Mesodermal cell (in vitro differentiated cells): ENCODE results near the gene ZNF107. TPM values are rescaled to one million over a fixed set of nuclear protein-coding genes. Genes with fewer than 3 reads are reported as not detected.

Source experiments
- H3K27ac ChIP-seq: 2 replicates; pipeline ENCODE4 v1.7.0; 2013; ENCODE audit warnings: mild to moderate bottlenecking, low read depth, low read length, moderate library complexity; ENCODE audit not compliant: severe bottlenecking
- H3K36me3 ChIP-seq: 2 replicates; pipeline ENCODE4 v1.7.1; 2013; ENCODE audit warnings: mild to moderate bottlenecking, low read length, moderate library complexity; ENCODE audit not compliant: control insufficient read depth, insufficient read depth
- H3K4me1 ChIP-seq: one replicate; pipeline ENCODE4 v1.7.1; 2013; ENCODE audit warnings: mild to moderate bottlenecking, low read length; ENCODE audit not compliant: insufficient read depth, control insufficient read depth, poor library complexity, severe bottlenecking
- H3K4me3 ChIP-seq: 2 replicates; pipeline ENCODE4 v1.7.0; 2013; ENCODE audit warnings: low read length, control low read depth, mild to moderate bottlenecking; ENCODE audit not compliant: insufficient read depth, poor library complexity, severe bottlenecking; ENCODE audit errors: extremely low read depth
- H3K9me3 ChIP-seq: 2 replicates; pipeline ENCODE4 v1.7.1; 2013; ENCODE audit warnings: mild to moderate bottlenecking, low read length, moderate library complexity; ENCODE audit not compliant: control insufficient read depth
- WGBS, 2 experiments: methylation state at CpG; one replicate each; pipeline ENCODE4 v1.1.5; 2013; ENCODE audit warnings: missing lambda C conversion rate in 2 of 2; ENCODE audit not compliant: insufficient coverage in 2 of 2; 5-methylcytosine and 5-hydroxymethylcytosine counted together
- polyA plus RNA-seq, 2 experiments: library from polyadenylated mRNA; stranded (reverse); fragments of 50-300 nt; gene quantifications; one replicate each; pipeline ENCODE4 v1.2.3, GENCODE V29; 2013

The ZNF107 gene
- polyA plus RNA-seq (2013, experiment 1 of 2), result 5.5 TPM
- 7.2 TPM for polyA plus RNA-seq (2013, experiment 2 of 2)

GRCh38 chr7:64665980-64666662, at the start of gene ZNF107:
ZNF107 (plus strand) TSS chr7:64666133; CDS start chr7:64666283, 150 bp downstream.
- peaks cover 34% of the 10 kb centered on the region for H3K36me3 ChIP-seq
- no peaks in the 10 kb centered on the region for H3K4me1 ChIP-seq
- 1% methylated on average over 19 to 21 of the region's 37 CpGs for WGBS, 2 experiments
- peak within 1 kb of the TSS; percentile 95 for H3K27ac ChIP-seq
- peak within 1 kb of the TSS; percentile 81 for H3K4me3 ChIP-seq
- H3K9me3 ChIP-seq, result no peaks in the 10 kb centered on the region

GRCh38 chr7:64618785-64619456, 47.0 kb upstream of the ZNF107 start:
- WGBS, 2 experiments, result 15 to 20% methylated on average over 2 to 4 of the region's 6 CpGs
- Histone ChIP-seq H3K4me1 (no peaks in the 10 kb centered on the region), H3K36me3 (no peaks in the 10 kb centered on the region), H3K4me3 (no peak overlapping the region), H3K27ac (no peak overlapping the region), H3K9me3 (peaks cover 61% of the 10 kb centered on the region)

GRCh38 chr7:64619705-64620104, 46.2 kb upstream of the ZNF107 start:
- WGBS, 2 experiments, result 50 to 67% methylated on average over 1 of the region's 1 CpG
- Histone ChIP-seq H3K36me3 (no peaks in the 10 kb centered on the region), H3K4me3 (no peak overlapping the region), H3K4me1 (no peaks in the 10 kb centered on the region), H3K9me3 (peaks cover 59% of the 10 kb centered on the region), H3K27ac (no peak overlapping the region)

GRCh38 chr7:64621656-64622055, 44.3 kb upstream of the ZNF107 start:
- Histone ChIP-seq H3K27ac (no peak overlapping the region), H3K4me1 (no peaks in the 10 kb centered on the region), H3K36me3 (no peaks in the 10 kb centered on the region), H3K4me3 (no peak overlapping the region), H3K9me3 (peaks cover 55% of the 10 kb centered on the region)
- WGBS, 2 experiments, result 67% methylated on average over 1 of the region's 2 CpGs; no CpG with 5 or more reads in 1 of the 2 experiments

GRCh38 chr7:64625114-64626082, 40.5 kb upstream of the ZNF107 start:
- H3K9me3 ChIP-seq, result peaks cover 33% of the 10 kb centered on the region
- no peaks in the 10 kb centered on the region for H3K36me3 ChIP-seq
- H3K27ac ChIP-seq, result no peak overlapping the region
- H3K4me3 ChIP-seq, result no peak overlapping the region
- H3K4me1 ChIP-seq, result no peaks in the 10 kb centered on the region
- 27 to 80% methylated on average over 1 to 2 of the region's 12 CpGs for WGBS, 2 experiments

GRCh38 chr7:64626083-64626469, 39.9 kb upstream of the ZNF107 start:
- no peaks in the 10 kb centered on the region for H3K36me3 ChIP-seq
- 52 to 68% methylated on average over 4 to 5 of the region's 5 CpGs for WGBS, 2 experiments

GRCh38 chr7:64626557-64626956, 39.4 kb upstream of the ZNF107 start:
- H3K27ac ChIP-seq, result no peak overlapping the region
- 58 to 60% methylated on average over 1 to 2 of the region's 2 CpGs for WGBS, 2 experiments
- no peaks in the 10 kb centered on the region for H3K36me3 ChIP-seq
- H3K4me1 ChIP-seq, result no peaks in the 10 kb centered on the region
- H3K9me3 ChIP-seq, result peaks cover 27% of the 10 kb centered on the region
- no peak overlapping the region for H3K4me3 ChIP-seq

More at GRCh38 chr7:64626083-64626469, 39.9 kb upstream of the ZNF107 start:
- no peaks in the 10 kb centered on the region for H3K4me1 ChIP-seq
- no peak overlapping the region for H3K27ac ChIP-seq
- H3K9me3 ChIP-seq, result peaks cover 31% of the 10 kb centered on the region
- no peak overlapping the region for H3K4me3 ChIP-seq

- H3K4me1 ChIP-seq, result no peaks in the 10 kb centered on the region
- peaks cover 22% of the 10 kb centered on the region for H3K9me3 ChIP-seq
- no peak overlapping the region for H3K4me3 ChIP-seq
- H3K36me3 ChIP-seq, result no peaks in the 10 kb centered on the region
- no peak overlapping the region for H3K27ac ChIP-seq
Observed at GRCh38 chr7:64628192-64628591, 37.7 kb upstream of the ZNF107 start.

- H3K27ac ChIP-seq, result no peak overlapping the region
- no peak overlapping the region for H3K4me3 ChIP-seq
- H3K4me1 ChIP-seq, result no peaks in the 10 kb centered on the region
- no peaks in the 10 kb centered on the region for H3K36me3 ChIP-seq
- WGBS, 2 experiments, result 65 to 74% methylated on average over 3 of the region's 3 CpGs
- H3K9me3 ChIP-seq, result peaks cover 23% of the 10 kb centered on the region
Observed at GRCh38 chr7:64628721-64629120, 37.2 kb upstream of the ZNF107 start.

- no peaks in the 10 kb centered on the region for H3K4me1 ChIP-seq
- H3K4me3 ChIP-seq, result no peak overlapping the region
- H3K36me3 ChIP-seq, result no peaks in the 10 kb centered on the region
- H3K9me3 ChIP-seq, result peaks cover 34% of the 10 kb centered on the region
- WGBS, 2 experiments, result 35 to 50% methylated on average over 2 of the region's 2 CpGs
- no peak overlapping the region for H3K27ac ChIP-seq
Observed at GRCh38 chr7:64630496-64630895, 35.4 kb upstream of the ZNF107 start.
